ENCODE measurements around the gene AFG1L.

The AFG1L gene

DNA sequence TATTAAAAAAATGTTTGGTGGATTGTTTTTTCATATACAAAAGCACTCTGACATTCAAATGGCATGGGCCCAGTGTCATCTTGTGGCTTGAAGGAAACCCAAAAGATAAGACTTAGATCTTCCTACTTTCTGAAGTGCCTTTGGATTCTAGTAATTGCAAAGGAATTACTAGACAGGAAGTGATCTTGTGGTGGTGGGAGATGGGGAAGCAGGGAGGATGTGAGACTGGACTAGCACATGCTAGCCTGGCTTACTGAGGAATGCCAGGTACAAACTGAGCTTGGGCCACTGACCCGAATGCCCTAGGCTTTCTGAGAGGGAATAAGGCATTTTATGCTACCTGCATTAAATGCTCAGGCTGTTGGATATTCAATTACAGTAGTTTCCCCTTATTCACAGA lies 59.0 kb downstream of the AFG1L start:
- Histone ChIP-seq H3K9me3 (ENCODE audit: insufficient read depth, low read depth, low read length) (no peaks in the 10 kb centered on the region), H3K27ac (ENCODE audit: low read depth, low read length) (no peak overlapping the region), H3K9ac (ENCODE audit: low read depth, low read length) (no peak overlapping the region), H3K4me1 (ENCODE audit: insufficient read depth, low read length) (no peaks in the 10 kb centered on the region), H3K36me3 (ENCODE audit: insufficient read depth, low read length) (no peaks in the 10 kb centered on the region), H3K4me3 (ENCODE audit: low read length) (no peak overlapping the region), H3K27me3 (ENCODE audit: insufficient read depth, low read length) (no peaks in the 10 kb centered on the region)
- WGBS = 82% methylated on average over 1 of the region's 1 CpG

- Histone ChIP-seq H3K9ac (ENCODE audit: low read depth, low read length) (no peak overlapping the region), H3K9me3 (ENCODE audit: insufficient read depth, low read depth, low read length) (no peaks in the 10 kb centered on the region), H3K4me1 (ENCODE audit: insufficient read depth, low read length) (no peaks in the 10 kb centered on the region), H3K36me3 (ENCODE audit: insufficient read depth, low read length) (no peaks in the 10 kb centered on the region), H3K4me3 (ENCODE audit: low read length) (no peak overlapping the region), H3K27ac (ENCODE audit: low read depth, low read length) (no peak overlapping the region), H3K27me3 (ENCODE audit: insufficient read depth, low read length) (no peaks in the 10 kb centered on the region)
- 100% methylated on average over 2 of the region's 2 CpGs for WGBS
Observed at GRCh38 chr6:108355120-108355519, 60.3 kb downstream of the AFG1L start.

- WGBS = 100% methylated on average over 2 of the region's 2 CpGs
- Histone ChIP-seq H3K27ac (ENCODE audit: low read depth, low read length) (no peak overlapping the region), H3K4me1 (ENCODE audit: insufficient read depth, low read length) (no peaks in the 10 kb centered on the region), H3K9me3 (ENCODE audit: insufficient read depth, low read depth, low read length) (no peaks in the 10 kb centered on the region), H3K9ac (ENCODE audit: low read depth, low read length) (no peak overlapping the region), H3K36me3 (ENCODE audit: insufficient read depth, low read length) (no peaks in the 10 kb centered on the region), H3K4me3 (ENCODE audit: low read length) (no peak overlapping the region), H3K27me3 (ENCODE audit: insufficient read depth, low read length) (no peaks in the 10 kb centered on the region)
Observed at GRCh38 chr6:108355890-108356289, 61.0 kb downstream of the AFG1L start.

- no peak overlapping the region for H3K9ac ChIP-seq (ENCODE audit: low read depth, low read length)
- H3K4me1 ChIP-seq (ENCODE audit: insufficient read depth, low read length) = peaks cover 8% of the 10 kb centered on the region
- no peak overlapping the region for H3K4me3 ChIP-seq (ENCODE audit: low read length)
- no peaks in the 10 kb centered on the region for H3K36me3 ChIP-seq (ENCODE audit: insufficient read depth, low read length)
- no peak overlapping the region for H3K27ac ChIP-seq (ENCODE audit: low read depth, low read length)
- WGBS = 90% methylated on average over 3 of the region's 5 CpGs
- no peaks in the 10 kb centered on the region for H3K27me3 ChIP-seq (ENCODE audit: insufficient read depth, low read length)
- no peaks in the 10 kb centered on the region for H3K9me3 ChIP-seq (ENCODE audit: insufficient read depth, low read depth, low read length)
Observed at GRCh38 chr6:108359901-108360882, 65.3 kb downstream of the AFG1L start.

GRCh38 chr6:108360919-108361311 lies 66.1 kb downstream of the AFG1L start:
- Histone ChIP-seq H3K36me3 (ENCODE audit: insufficient read depth, low read length) (no peaks in the 10 kb centered on the region), H3K9ac (ENCODE audit: low read depth, low read length) (no peak overlapping the region), H3K4me1 (ENCODE audit: insufficient read depth, low read length) (peaks cover 8% of the 10 kb centered on the region), H3K4me3 (ENCODE audit: low read length) (no peak overlapping the region), H3K27me3 (ENCODE audit: insufficient read depth, low read length) (no peaks in the 10 kb centered on the region), H3K27ac (ENCODE audit: low read depth, low read length) (no peak overlapping the region), H3K9me3 (ENCODE audit: insufficient read depth, low read depth, low read length) (no peaks in the 10 kb centered on the region)
- 91% methylated on average over 2 of the region's 2 CpGs for WGBS

DNA sequence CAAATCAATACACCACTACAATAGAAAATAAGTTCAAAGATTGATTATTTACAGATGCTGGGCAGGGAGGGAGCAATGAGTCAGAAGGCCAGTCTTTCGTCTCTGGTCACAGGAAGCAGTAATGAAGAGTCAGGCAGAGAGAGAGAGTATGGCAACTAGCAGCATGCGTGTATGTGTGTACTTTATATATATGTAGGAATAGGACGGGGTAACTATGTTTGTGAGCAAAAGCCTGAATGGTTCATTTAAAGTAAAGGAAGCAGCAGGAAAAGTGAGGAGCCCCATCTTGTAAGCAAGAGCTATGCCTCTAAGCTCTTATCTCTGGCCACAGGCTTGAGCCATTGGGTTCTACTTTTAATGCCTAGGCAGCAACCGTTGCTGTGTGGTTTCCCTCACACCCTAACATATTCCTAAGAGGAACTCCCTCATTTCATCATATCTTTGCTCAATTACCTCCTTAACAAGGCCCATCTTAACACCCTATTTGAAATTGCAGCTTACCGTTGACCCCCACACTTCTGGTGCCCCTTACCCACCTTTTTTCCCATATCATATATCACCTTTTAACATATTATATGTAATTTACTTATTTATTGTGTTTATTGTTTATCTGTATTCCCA lies 66.6 kb downstream of the AFG1L start:
- no peak overlapping the region for H3K27ac ChIP-seq (ENCODE audit: low read depth, low read length)
- no peak overlapping the region for H3K4me3 ChIP-seq (ENCODE audit: low read length)
- H3K4me1 ChIP-seq (ENCODE audit: insufficient read depth, low read length) = peaks cover 9% of the 10 kb centered on the region
- no peaks in the 10 kb centered on the region for H3K27me3 ChIP-seq (ENCODE audit: insufficient read depth, low read length)
- H3K9me3 ChIP-seq (ENCODE audit: insufficient read depth, low read depth, low read length) = no peaks in the 10 kb centered on the region
- 90% methylated on average over 5 of the region's 5 CpGs for WGBS
- H3K9ac ChIP-seq (ENCODE audit: low read depth, low read length) = no peak overlapping the region
- H3K36me3 ChIP-seq (ENCODE audit: insufficient read depth, low read length) = no peaks in the 10 kb centered on the region

GRCh38 chr6:108362455-108362854 lies 67.6 kb downstream of the AFG1L start:
- H3K4me1 ChIP-seq (ENCODE audit: insufficient read depth, low read length) = peaks cover 12% of the 10 kb centered on the region
- no peaks in the 10 kb centered on the region for H3K36me3 ChIP-seq (ENCODE audit: insufficient read depth, low read length)
- no peaks in the 10 kb centered on the region for H3K27me3 ChIP-seq (ENCODE audit: insufficient read depth, low read length)
- H3K9ac ChIP-seq (ENCODE audit: low read depth, low read length) = no peak overlapping the region
- H3K4me3 ChIP-seq (ENCODE audit: low read length) = no peak overlapping the region
- H3K9me3 ChIP-seq (ENCODE audit: insufficient read depth, low read depth, low read length) = no peaks in the 10 kb centered on the region
- H3K27ac ChIP-seq (ENCODE audit: low read depth, low read length) = no peak overlapping the region
- 100% methylated on average over 1 of the region's 1 CpG for WGBS

- Histone ChIP-seq H3K9me3 (ENCODE audit: insufficient read depth, low read depth, low read length) (no peaks in the 10 kb centered on the region), H3K9ac (ENCODE audit: low read depth, low read length) (no peak overlapping the region), H3K27ac (ENCODE audit: low read depth, low read length) (no peak overlapping the region), H3K4me3 (ENCODE audit: low read length) (no peak overlapping the region), H3K36me3 (ENCODE audit: insufficient read depth, low read length) (no peaks in the 10 kb centered on the region), H3K4me1 (ENCODE audit: insufficient read depth, low read length) (peaks cover 12% of the 10 kb centered on the region), H3K27me3 (ENCODE audit: insufficient read depth, low read length) (no peaks in the 10 kb centered on the region)
- 92% methylated on average over 3 of the region's 3 CpGs for WGBS
Observed at GRCh38 chr6:108363113-108363512, 68.3 kb downstream of the AFG1L start.

DNA sequence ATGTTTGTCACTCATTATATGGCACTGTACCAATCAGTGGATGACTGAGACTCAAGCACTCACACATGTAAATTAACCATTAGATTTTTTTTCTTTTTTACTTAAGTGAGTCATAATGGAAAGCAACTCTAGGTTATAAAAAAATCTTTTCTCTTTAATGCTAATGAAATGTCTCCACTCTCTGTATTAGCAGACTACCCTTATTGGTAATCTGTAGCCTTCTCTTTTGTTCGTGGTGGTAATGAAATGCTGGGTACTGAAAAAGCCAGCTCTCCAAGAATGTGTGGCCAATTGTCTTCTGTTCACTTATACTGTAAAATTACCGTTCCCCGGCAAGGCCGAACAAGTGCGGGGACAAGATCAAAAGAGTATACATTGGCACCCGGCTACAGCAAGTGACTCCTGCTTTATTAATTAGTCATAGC lies 69.0 kb downstream of the AFG1L start:
- 81% methylated on average over 6 of the region's 6 CpGs for WGBS
- no peaks in the 10 kb centered on the region for H3K36me3 ChIP-seq (ENCODE audit: insufficient read depth, low read length)
- H3K27ac ChIP-seq (ENCODE audit: low read depth, low read length) = no peak overlapping the region
- H3K27me3 ChIP-seq (ENCODE audit: insufficient read depth, low read length) = no peaks in the 10 kb centered on the region
- no peak overlapping the region for H3K9ac ChIP-seq (ENCODE audit: low read depth, low read length)
- peaks cover 12% of the 10 kb centered on the region for H3K4me1 ChIP-seq (ENCODE audit: insufficient read depth, low read length)
- H3K4me3 ChIP-seq (ENCODE audit: low read length) = no peak overlapping the region
- no peaks in the 10 kb centered on the region for H3K9me3 ChIP-seq (ENCODE audit: insufficient read depth, low read depth, low read length)

DNA sequence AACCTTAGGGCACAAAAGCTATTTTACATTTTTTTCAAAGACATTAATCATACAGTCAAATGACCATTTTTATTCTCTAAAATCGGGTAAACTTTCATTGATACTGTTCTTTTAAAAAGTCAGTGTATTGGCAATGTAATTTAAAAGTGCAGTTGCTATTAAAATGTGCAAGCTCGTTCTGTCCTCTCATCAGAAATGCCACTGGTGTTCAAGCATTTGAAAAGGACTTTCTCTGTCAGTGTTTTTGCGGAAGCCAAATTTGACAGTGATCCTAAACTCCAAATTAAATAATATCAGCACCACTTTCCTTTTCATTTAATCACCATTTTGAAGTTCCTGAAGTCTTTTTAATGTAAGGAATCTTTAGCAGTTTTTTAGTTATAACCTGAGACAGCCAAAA lies 69.6 kb downstream of the AFG1L start:
- H3K4me3 ChIP-seq (ENCODE audit: low read length) = no peak overlapping the region
- no peaks in the 10 kb centered on the region for H3K36me3 ChIP-seq (ENCODE audit: insufficient read depth, low read length)
- H3K27ac ChIP-seq (ENCODE audit: low read depth, low read length) = no peak overlapping the region
- no peaks in the 10 kb centered on the region for H3K9me3 ChIP-seq (ENCODE audit: insufficient read depth, low read depth, low read length)
- 94% methylated on average over 3 of the region's 3 CpGs for WGBS
- no peaks in the 10 kb centered on the region for H3K27me3 ChIP-seq (ENCODE audit: insufficient read depth, low read length)
- peaks cover 12% of the 10 kb centered on the region for H3K4me1 ChIP-seq (ENCODE audit: insufficient read depth, low read length)
- no peak overlapping the region for H3K9ac ChIP-seq (ENCODE audit: low read depth, low read length)

- Histone ChIP-seq H3K4me1 (ENCODE audit: insufficient read depth, low read length) (peaks cover 12% of the 10 kb centered on the region), H3K9me3 (ENCODE audit: insufficient read depth, low read depth, low read length) (no peaks in the 10 kb centered on the region), H3K27ac (ENCODE audit: low read depth, low read length) (no peak overlapping the region), H3K27me3 (ENCODE audit: insufficient read depth, low read length) (no peaks in the 10 kb centered on the region), H3K9ac (ENCODE audit: low read depth, low read length) (no peak overlapping the region), H3K36me3 (ENCODE audit: insufficient read depth, low read length) (no peaks in the 10 kb centered on the region), H3K4me3 (ENCODE audit: low read length) (no peak overlapping the region)
Observed at GRCh38 chr6:108365478-108365877, 70.6 kb downstream of the AFG1L start.
